Neuron (in vitro differentiated cells): ENCODE data around the gene WNK1.
"Not testable (repeated sequence)": the region's sequence is repeated elsewhere in the genome, so short reads cannot be mapped to it uniquely, and the experiment has no call there.

Experiments
- H2AFZ ChIP-seq: one replicate; pipeline ENCODE4 v1.6.1; 2013; ENCODE audit warnings: low read depth, mild to moderate bottlenecking, inconsistent platforms, low read length, moderate library complexity
- H3K27me3 ChIP-seq: one replicate; pipeline ENCODE4 v1.6.1; 2013; ENCODE audit warnings: low read length; ENCODE audit not compliant: insufficient read depth
- H3K36me3 ChIP-seq: one replicate; pipeline ENCODE4 v1.6.1; 2013; ENCODE audit warnings: low read length; ENCODE audit not compliant: insufficient read depth
- H3K4me1 ChIP-seq: one replicate; pipeline ENCODE4 v1.6.1; 2013; ENCODE audit warnings: low read length; ENCODE audit not compliant: insufficient read depth
- H3K4me3 ChIP-seq: 2 replicates; pipeline ENCODE4 v1.5.1; 2013; ENCODE audit warnings: mild to moderate bottlenecking, low read length, moderate library complexity
- H3K9me3 ChIP-seq: one replicate; pipeline ENCODE4 v1.6.1; 2013; ENCODE audit warnings: low read length

Gene WNK1

DNA sequence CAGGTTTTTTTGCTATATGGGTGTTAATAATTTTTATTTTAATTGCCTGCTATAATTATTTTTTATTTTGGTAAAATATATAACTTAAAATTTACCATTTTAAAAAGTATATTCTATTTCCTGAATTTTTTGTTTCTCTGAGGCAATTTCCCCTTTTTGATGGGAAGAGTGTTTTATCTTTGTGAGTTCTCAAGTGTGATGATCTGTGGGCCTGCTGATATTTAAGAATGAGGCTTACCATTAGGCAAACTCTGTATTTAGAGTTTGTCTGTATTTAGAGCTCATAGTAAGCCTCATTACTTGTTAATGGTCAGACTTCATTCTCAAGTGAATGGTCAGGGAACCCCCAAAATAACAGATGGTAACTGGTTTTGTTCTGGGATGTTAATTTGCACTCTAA lies 48.0 kb downstream of the WNK1 start:
- no peak overlapping the region for H2AFZ ChIP-seq
- no peaks in the 10 kb centered on the region for H3K36me3 ChIP-seq
- no peaks in the 10 kb centered on the region for H3K27me3 ChIP-seq
- H3K4me3 ChIP-seq: no peak overlapping the region
- no peaks in the 10 kb centered on the region for H3K9me3 ChIP-seq
- H3K4me1 ChIP-seq: no peaks in the 10 kb centered on the region

- H3K4me3 ChIP-seq: no peak overlapping the region
- H3K36me3 ChIP-seq: no peaks in the 10 kb centered on the region
- no peaks in the 10 kb centered on the region for H3K9me3 ChIP-seq
- no peaks in the 10 kb centered on the region for H3K4me1 ChIP-seq
- H2AFZ ChIP-seq: no peak overlapping the region
- H3K27me3 ChIP-seq: no peaks in the 10 kb centered on the region
These were observed 50.1 kb downstream of the WNK1 start for GRCh38 chr12:802242-803120.

- Histone ChIP-seq H2AFZ (no peak overlapping the region), H3K4me3 (no peak overlapping the region), H3K27me3 (no peaks in the 10 kb centered on the region), H3K36me3 (no peaks in the 10 kb centered on the region), H3K4me1 (no peaks in the 10 kb centered on the region), H3K9me3 (no peaks in the 10 kb centered on the region)
These were observed 52.7 kb downstream of the WNK1 start for GRCh38 chr12:805022-805632.

DNA sequence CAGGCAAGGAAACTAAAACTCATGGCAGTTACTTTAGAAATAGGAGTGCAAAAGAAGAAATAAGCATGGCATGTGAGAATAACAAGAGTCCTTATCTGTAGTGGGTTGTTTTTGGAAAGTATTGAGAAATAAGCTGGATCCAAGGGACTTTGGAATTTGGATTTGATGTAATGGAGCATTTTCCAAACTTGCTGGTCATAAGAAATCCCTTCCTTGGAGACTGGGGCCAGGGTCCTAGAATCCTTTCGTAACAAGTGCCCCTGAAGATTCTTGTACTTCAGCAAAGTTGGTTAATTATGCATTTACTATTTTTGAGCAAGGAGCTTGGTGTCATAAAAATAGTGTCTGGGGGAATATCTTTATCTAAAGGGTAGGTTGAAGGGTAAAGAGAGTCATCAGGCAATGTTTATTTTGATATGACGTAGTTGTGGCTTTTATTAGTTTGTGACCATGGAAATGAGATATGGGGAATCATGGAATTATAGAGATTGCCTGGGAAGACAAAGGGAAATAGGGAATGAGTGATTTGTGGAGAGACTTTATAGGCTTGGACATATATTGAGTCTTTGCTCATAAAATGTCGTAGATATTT lies 53.9 kb downstream of the WNK1 start:
- Histone ChIP-seq H2AFZ (no peak overlapping the region), H3K27me3 (no peaks in the 10 kb centered on the region), H3K36me3 (no peaks in the 10 kb centered on the region), H3K4me1 (peaks cover 6% of the 10 kb centered on the region), H3K4me3 (no peak overlapping the region), H3K9me3 (no peaks in the 10 kb centered on the region)

DNA sequence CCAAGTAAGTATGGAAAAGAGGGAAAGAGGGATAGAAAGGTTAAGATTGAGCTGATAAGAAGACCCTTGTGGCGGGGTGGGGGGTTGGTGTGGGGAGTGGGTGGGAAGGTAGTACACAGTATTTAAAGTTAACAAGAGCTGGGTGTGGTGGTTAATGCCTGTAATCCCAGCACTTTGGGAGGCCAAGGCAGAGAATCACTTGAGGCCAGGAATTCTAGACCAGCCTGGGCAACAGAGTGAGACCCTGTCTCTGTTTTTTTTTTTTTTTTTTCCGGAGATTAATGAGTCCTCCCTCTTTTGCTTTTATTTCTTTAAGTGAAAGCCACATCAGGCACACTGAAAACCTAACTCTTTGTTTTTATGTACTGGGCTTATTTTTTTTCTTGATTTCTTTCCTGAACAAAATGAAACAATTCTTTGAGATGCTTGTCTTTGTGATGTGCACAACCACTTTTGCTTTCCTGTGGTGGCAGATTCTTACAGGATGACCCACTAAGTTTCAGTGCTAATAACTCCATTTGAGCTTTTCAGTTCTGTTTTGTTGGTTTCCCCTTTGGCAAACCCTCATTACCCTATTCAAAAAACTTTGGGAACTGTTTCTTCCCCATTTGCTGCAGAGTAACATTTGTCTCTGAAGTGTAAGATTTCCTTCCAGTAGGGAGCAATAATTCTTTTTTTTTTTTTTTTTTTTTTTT lies 54.8 kb downstream of the WNK1 start:
- Histone ChIP-seq H3K9me3 (no peaks in the 10 kb centered on the region), H3K4me1 (peaks cover 10% of the 10 kb centered on the region), H3K36me3 (no peaks in the 10 kb centered on the region), H2AFZ (no peak overlapping the region), H3K4me3 (no peak overlapping the region), H3K27me3 (no peaks in the 10 kb centered on the region)

DNA sequence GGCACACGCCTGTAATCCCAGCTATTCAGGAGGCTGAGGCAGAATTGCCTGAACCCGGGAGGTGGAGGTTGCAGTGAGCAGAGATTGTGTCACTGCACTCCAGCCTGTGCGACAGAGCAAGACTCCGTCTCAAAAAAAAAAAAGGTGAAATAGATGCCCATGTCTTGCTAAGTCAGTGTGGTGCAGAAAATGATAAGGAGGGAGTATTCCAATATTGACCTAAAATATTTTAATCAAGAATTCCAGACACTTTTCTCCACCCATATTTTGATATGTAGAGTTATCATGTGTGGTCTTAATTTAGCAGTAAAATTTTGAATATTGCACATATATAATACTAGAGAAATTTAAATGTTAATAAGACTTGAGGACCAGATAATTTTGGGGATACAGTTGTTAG lies 57.7 kb downstream of the WNK1 start:
- peaks cover 14% of the 10 kb centered on the region for H3K4me1 ChIP-seq
- no peak overlapping the region for H2AFZ ChIP-seq
- peaks cover 14% of the 10 kb centered on the region for H3K36me3 ChIP-seq
- no peaks in the 10 kb centered on the region for H3K27me3 ChIP-seq
- H3K4me3 ChIP-seq: no peak overlapping the region
- peaks cover 2% of the 10 kb centered on the region for H3K9me3 ChIP-seq

- Histone ChIP-seq H3K9me3 (peaks cover 2% of the 10 kb centered on the region), H2AFZ (no peak overlapping the region), H3K4me1 (peaks cover 14% of the 10 kb centered on the region), H3K27me3 (no peaks in the 10 kb centered on the region), H3K36me3 (peaks cover 19% of the 10 kb centered on the region), H3K4me3 (no peak overlapping the region)
These were observed 58.5 kb downstream of the WNK1 start for GRCh38 chr12:810671-811415.

DNA sequence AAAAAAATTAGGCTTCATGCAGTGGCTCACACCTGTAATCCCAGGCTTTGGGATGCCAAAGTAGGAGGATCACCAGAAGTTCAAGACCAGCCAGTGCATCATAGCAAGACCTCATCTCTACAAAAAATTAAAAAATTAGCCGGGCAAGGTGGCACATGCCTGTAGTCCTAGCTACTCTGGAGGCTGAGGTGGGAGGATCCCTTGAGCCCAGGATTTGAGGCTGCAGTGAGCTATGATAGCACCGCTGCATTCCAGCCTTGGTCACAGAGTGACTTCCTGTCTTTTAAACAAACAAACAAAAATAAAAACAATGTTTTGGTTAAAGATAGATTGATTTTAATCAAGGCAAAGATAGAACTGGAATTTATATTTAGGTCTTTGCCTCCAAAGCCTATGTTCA lies 60.6 kb downstream of the WNK1 start:
- H3K4me1 ChIP-seq: peaks cover 14% of the 10 kb centered on the region
- peaks cover 33% of the 10 kb centered on the region for H3K36me3 ChIP-seq
- H2AFZ ChIP-seq: no peak overlapping the region
- no peak overlapping the region for H3K4me3 ChIP-seq
- no peaks in the 10 kb centered on the region for H3K27me3 ChIP-seq
- peaks cover 2% of the 10 kb centered on the region for H3K9me3 ChIP-seq

GRCh38 chr12:817456-817855 lies 65.1 kb downstream of the WNK1 start:
- not testable (repeated sequence) for H2AFZ ChIP-seq, H3K27me3 ChIP-seq, H3K4me1 ChIP-seq, H3K9me3 ChIP-seq, H3K4me3 ChIP-seq
- peaks cover 41% of the 10 kb centered on the region for H3K36me3 ChIP-seq

GRCh38 chr12:817941-818600 lies 65.7 kb downstream of the WNK1 start:
- H2AFZ ChIP-seq: no peak overlapping the region
- H3K36me3 ChIP-seq: peaks cover 44% of the 10 kb centered on the region
- no peak overlapping the region for H3K4me3 ChIP-seq
- no peaks in the 10 kb centered on the region for H3K4me1 ChIP-seq
- H3K9me3 ChIP-seq: peaks cover 2% of the 10 kb centered on the region
- no peaks in the 10 kb centered on the region for H3K27me3 ChIP-seq

- peaks cover 40% of the 10 kb centered on the region for H3K36me3 ChIP-seq
These were observed 66.4 kb downstream of the WNK1 start for GRCh38 chr12:818733-819132.

GRCh38 chr12:820336-820735 lies 68.0 kb downstream of the WNK1 start:
- no peak overlapping the region for H2AFZ ChIP-seq
- H3K9me3 ChIP-seq: no peaks in the 10 kb centered on the region
- no peak overlapping the region for H3K4me3 ChIP-seq
- H3K36me3 ChIP-seq: peaks cover 29% of the 10 kb centered on the region
- H3K4me1 ChIP-seq: no peaks in the 10 kb centered on the region
- no peaks in the 10 kb centered on the region for H3K27me3 ChIP-seq

More at GRCh38 chr12:818733-819132, 66.4 kb downstream of the WNK1 start:
- no peak overlapping the region for H3K4me3 ChIP-seq
- H3K9me3 ChIP-seq: peaks cover 2% of the 10 kb centered on the region
- no peaks in the 10 kb centered on the region for H3K27me3 ChIP-seq
- no peaks in the 10 kb centered on the region for H3K4me1 ChIP-seq
- no peak overlapping the region for H2AFZ ChIP-seq
